Measurements from ENCODE around the gene CCDC159.
"Not testable (repeated sequence)": the region's sequence is repeated elsewhere in the genome, so short reads cannot be mapped to it uniquely, and the experiment has no call there.

DNA sequence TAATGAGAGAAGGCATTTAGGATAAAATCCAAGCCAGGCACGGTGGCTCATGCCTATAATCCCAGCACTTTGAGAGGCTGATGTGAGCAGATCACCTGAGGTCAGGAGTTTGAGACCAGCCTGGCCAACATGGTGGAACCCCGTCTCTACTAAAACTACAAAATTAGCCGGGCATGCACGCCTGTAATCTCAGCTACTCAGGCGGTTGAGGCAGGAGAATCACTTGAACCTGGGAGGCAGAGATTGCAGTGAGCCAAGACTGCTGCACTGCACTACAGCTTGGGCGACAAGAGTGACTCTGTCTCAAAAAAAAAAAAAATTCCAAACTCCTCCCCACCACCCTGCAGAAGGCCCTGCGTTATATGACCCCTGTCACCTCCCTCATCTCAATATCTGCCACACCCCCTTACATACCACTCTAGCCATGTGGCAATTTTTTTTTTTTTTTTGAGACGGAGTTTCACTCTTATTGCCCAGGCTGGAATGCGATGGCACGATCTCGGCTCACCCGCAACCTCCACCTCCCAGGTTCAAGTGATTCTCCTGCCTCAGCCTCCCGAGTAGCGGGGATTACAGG, 33.0 kb downstream of the CCDC159 start:
- TF ChIP-seq, protein P1, sequence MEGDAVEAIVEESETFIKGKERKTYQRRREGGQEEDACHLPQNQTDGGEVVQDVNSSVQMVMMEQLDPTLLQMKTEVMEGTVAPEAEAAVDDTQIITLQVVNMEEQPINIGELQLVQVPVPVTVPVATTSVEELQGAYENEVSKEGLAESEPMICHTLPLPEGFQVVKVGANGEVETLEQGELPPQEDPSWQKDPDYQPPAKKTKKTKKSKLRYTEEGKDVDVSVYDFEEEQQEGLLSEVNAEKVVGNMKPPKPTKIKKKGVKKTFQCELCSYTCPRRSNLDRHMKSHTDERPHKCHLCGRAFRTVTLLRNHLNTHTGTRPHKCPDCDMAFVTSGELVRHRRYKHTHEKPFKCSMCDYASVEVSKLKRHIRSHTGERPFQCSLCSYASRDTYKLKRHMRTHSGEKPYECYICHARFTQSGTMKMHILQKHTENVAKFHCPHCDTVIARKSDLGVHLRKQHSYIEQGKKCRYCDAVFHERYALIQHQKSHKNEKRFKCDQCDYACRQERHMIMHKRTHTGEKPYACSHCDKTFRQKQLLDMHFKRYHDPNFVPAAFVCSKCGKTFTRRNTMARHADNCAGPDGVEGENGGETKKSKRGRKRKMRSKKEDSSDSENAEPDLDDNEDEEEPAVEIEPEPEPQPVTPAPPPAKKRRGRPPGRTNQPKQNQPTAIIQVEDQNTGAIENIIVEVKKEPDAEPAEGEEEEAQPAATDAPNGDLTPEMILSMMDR (IDR thresholded peaks at IDR 0.05), result not testable (repeated sequence)
- TF ChIP-seq EZH2, EZH2phosphoT487 (IDR thresholded peaks at IDR 0.05): not testable (repeated sequence)

All from neural progenitor cell (in vitro differentiated cells).